HG03108 (cell line): Measurements from ENCODE around the gene NPIPA7.
"Not testable (repeated sequence)": the region's sequence is repeated elsewhere in the genome, so short reads cannot be mapped to it uniquely, and the experiment has no call there.

Experiments
- ATAC-seq: cut with Tn5 transposase; IDR thresholded peaks from one replicate; pipeline ENCODE4 v1.9.1; 2021; ENCODE audit warnings: moderate library complexity; ENCODE audit not compliant: unreplicated experiment

NPIPA7 gene

GRCh38 chr16:16378840-16379239, at the start of gene NPIPA7:
Gene NPIPA7 (plus strand): TSS chr16:16379140. CDS start chr16:16379245, 105 bp downstream.
- ATAC-seq: not testable (repeated sequence)

GRCh38 chr16:16331466-16331865, 47.5 kb upstream of the NPIPA7 start:
- not testable (repeated sequence) for ATAC-seq

DNA sequence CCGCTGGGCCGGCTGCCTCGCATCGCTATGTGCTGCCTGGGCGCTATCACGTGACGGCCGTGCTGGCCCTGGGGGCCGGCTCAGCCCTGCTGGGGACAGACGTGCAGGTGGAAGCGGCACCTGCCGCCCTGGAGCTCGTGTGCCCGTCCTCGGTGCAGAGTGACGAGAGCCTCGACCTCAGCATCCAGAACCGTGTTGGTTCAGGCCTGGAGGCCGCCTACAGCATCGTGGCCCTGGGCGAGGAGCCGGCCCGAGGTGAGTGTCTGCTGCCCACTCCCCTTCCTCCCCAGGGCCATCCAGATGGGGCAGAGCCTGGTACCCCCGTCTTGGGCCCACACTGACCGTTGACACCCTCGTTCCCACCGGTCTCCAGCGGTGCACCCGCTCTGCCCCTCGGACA, 21.4 kb upstream of the NPIPA7 start:
- not testable (repeated sequence) for ATAC-seq

DNA sequence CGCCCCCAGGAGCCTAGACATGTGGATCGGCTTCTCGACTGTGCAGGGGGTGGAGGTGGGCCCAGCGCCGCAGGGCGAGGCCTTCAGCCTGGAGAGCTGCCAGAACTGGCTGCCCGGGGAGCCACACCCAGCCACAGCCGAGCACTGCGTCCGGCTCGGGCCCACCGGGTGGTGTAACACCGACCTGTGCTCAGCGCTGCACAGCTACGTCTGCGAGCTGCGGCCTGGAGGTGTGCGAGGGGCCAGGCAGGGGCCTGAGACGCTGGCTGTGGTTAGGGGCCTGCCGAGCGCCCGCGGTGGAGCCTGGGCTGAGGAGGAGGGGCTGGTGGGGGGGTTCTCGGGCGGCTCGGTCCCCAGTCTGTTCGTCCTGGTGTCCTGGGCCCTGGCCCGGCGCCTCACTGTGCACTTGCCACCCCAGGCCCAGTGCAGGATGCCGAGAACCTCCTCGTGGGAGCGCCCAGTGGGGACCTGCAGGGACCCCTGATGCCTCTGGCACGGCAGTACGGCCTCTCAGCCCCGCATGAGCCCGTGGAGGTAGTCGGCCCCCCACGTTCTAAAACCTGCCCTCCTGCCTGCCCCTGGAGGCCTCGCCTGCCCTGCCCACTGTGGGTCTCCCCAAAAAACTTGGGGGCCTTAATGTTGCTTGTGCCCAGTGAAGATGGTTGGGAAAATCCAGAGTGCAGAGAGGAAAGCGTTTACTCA, 20.2 kb upstream of the NPIPA7 start:
- not testable (repeated sequence) for ATAC-seq

DNA sequence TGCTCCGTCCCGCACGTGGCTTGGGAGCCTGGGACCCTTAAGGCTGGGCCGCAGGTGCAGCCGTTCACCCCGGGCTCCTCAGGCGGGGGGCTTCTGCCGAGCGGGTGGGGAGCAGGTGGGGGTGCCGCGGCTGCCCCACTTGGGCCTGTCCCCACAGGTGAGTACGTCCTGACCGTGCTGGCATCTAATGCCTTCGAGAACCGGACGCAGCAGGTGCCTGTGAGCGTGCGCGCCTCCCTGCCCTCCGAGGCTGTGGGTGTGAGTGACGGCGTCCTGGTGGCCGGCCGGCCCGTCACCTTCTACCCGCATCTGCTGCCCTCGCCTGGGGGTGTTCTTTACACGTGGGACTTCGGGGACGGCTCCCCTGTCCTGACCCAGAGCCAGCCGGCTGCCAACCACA, 15.3 kb upstream of the NPIPA7 start:
- not testable (repeated sequence) for ATAC-seq

- not testable (repeated sequence) for ATAC-seq
These were observed 14.8 kb upstream of the NPIPA7 start for GRCh38 chr16:16364100-16364499.

DNA sequence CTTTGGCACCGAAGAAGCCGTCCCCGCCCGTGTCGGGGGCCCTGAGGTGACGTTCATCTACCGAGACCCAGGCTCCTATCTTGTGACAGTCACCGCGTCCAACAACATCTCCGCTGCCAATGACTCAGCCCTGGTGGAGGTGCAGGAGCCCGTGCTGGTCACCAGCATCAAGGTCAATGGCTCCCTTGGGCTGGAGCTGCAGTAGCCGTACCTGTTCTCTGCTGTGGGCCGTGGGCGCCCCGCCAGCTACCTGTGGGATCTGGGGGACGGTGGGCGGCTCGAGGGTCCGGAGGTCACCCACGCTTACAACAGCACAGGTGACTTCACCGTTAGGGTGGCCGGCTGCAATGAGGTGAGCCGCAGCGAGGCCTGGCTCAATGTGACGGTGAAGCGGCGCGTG, 14.2 kb upstream of the NPIPA7 start:
- ATAC-seq: not testable (repeated sequence)

- not testable (repeated sequence) for ATAC-seq
These were observed 13.6 kb upstream of the NPIPA7 start for GRCh38 chr16:16365319-16365718.

- not testable (repeated sequence) for ATAC-seq
These were observed 13.1 kb upstream of the NPIPA7 start for GRCh38 chr16:16365851-16366250.

DNA sequence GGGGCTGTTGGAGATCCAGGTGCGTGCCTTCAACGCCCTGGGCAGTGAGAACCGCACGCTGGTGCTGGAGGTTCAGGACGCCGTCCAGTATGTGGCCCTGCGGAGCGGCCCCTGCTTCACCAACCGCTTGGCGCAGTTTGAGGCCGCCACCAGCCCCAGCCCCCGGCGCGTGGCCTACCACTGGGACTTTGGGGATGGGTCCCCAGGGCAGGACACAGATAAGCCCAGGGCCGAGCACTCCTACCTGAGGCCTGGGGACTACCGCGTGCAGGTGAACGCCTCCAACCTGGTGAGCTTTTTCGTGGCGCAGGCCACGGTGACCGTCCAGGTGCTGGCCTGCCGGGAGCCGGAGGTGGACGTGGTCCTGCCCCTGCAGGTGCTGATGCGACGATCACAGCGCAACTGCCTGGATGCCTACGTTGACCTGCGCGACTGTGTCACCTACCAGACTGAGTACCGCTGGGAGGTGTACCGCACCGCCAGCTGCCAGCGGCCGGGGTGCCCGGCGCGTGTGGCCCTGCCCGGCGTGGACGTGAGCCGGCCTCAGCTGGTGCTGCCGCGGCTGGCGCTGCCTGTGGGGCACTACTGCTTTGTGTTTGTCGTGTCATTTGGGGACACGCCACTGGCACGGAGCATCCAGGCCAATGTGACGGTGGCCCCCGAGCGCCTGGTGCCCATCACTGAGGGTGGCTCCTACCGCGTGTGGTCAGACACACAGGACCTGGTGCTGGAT, 12.2 kb upstream of the NPIPA7 start:
- not testable (repeated sequence) for ATAC-seq

DNA sequence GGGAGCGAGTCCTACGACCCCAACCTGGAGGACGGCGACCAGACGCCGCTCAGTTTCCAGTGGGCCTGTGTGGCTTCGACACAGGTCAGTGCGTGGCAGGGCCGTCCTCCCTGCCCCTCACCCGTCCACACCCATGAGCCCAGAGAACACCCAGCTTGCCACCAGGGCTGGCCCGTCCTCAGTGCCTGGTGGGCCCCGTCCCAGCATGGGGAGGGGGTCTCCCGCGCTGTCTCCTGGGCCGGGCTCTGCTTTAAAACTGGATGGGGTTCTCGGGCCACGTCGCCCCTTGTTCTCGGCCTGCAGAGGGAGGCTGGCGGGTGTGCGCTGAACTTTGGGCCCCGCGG, 11.7 kb upstream of the NPIPA7 start:
- ATAC-seq: not testable (repeated sequence)

DNA sequence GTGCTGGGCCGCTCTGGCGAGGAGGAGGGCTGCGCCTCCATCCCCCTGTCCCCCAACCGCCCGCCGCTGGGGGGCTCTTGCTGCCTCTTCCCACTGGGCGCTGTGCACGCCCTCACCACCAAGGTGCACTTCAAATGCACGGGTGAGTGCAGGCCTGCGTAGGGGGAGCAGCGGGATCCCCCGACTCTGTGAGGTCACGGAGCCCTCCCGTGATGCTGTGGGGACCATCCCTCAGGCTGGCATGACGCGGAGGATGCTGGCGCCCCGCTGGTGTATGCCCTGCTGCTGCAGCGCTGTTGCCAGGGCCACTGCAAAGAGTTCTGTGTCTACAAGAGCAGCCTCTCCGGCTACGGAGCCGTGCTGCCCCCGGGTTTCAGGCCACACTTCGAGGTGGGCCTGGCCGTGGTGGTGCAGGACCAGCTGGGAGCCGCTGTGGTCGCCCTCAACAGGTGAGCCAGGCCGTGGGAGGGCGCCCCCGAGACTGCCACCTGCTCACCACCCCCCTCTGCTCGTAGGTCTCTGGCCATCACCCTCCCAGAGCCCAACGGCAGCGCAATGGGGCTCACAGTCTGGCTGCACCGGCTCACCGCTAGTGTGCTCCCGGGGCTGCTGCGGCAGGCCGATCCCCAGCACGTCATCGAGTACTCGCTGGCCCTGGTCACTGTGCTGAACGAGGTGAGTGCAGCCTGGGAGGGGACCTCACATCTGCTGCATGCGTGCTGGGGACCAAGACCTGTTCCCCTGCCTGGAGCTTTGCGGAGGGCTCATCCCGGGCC, 9.7 kb upstream of the NPIPA7 start:
- not testable (repeated sequence) for ATAC-seq

GRCh38 chr16:16371136-16371735, 7.7 kb upstream of the NPIPA7 start:
- ATAC-seq: not testable (repeated sequence)

DNA sequence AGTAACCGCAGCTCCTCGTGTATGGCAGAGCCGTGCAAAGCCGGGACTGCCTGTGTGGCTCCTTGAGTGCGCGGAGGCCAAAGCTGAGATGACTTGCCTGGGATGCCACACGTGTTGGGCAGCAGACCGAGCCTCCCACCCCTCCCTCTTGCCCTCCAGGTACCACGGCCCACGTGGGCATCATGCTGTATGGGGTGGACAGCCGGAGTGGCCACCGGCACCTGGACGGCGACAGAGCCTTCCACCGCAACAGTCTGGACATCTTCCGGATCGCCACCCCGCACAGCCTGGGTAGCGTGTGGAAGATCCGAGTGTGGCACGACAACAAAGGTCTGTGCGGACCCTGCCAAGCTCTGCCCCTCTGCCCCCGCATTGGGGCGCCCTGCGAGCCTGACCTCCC, 4.7 kb upstream of the NPIPA7 start:
- ATAC-seq: not testable (repeated sequence)

GRCh38 chr16:16399685-16400084, 20.7 kb downstream of the NPIPA7 start:
- ATAC-seq: not testable (repeated sequence)

- not testable (repeated sequence) for ATAC-seq
These were observed 23.4 kb downstream of the NPIPA7 start for GRCh38 chr16:16402333-16402732.

DNA sequence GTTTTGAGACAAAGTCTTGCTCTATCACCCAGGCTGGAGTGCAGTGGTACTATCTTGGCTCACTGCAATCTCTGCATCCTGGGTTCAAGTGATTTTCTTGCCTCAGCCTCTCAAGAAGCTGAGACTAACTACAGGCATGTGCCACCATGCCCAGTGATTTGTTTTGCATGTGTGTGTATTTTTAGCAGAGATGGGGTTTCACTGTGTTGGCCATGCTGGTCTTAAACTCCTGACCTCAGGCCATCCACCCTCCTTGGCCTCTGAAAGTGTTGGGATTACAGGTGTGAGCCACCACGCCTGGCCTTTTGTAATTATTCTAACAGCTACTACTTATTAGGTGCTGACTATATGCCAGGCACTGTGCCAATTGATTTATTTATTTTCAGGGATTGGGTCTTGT, 25.3 kb downstream of the NPIPA7 start:
- ATAC-seq: not testable (repeated sequence)

DNA sequence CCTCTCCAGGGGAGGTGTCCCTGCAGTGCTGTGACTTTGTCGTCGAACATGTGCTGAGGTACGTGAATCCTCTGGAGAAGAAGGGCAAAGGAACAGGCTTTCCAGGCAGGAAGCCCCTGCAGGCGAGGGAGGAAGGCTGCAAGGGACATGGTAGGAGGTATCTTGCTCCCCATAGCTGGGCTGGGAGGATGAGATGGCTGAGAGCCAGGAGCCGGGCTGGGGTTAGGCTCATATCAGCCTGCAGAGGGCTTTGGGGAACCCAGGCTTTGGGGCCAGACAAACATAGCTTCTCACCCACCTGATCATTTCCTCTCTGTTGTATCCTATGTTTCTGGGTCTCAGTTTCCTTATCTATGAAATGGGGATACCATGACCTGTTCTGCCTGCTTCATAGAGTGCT, 26.5 kb downstream of the NPIPA7 start:
- ATAC-seq: not testable (repeated sequence)

- not testable (repeated sequence) for ATAC-seq
These were observed 29.5 kb downstream of the NPIPA7 start for GRCh38 chr16:16408430-16408829.

DNA sequence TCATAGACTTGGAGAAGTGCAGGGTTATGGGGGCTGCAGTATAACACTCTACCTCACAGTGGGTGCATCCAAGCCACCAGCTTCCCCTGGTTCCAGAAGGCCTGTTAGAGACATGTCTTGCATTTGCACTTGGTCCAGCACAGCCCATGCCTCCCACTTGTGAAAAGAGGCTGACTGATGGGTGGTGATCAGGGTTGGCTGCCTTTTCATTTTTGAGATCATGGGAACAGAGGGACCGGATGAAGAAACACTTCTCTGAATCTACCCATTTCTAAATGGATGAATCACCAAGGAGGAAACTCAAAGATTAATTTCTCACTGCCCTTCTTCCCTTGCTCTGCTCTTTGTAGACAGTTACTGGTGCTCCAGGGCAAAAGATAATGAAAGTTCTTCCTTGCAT, 34.8 kb downstream of the NPIPA7 start:
- not testable (repeated sequence) for ATAC-seq

DNA sequence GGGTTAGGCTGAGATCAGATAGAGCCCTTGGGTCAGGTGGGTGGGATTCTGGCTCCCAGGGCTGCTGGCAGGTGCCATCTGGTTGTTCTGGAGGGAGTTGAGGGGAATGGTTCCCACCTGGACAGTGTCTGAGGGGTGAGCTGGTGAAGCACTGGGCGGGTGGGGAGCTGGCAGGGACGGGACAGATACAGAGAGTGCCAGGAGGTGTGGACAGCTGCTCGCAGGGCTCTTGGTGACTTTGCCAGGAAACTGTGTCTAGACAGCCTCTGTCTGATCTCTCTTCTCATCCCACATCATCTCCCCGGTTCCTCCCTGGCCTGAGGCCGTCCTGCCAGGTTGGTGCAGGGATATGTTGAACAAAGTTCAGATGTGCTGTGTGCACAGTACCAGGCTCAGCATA, 38.1 kb downstream of the NPIPA7 start:
- ATAC-seq: not testable (repeated sequence)
